ENCODE results near the gene ARRDC3. TPM values are rescaled to one million over a fixed set of nuclear protein-coding genes. Genes with fewer than 3 reads are reported as not detected.
"Not testable (repeated sequence)": the region's sequence is repeated elsewhere in the genome, so short reads cannot be mapped to it uniquely, and the experiment has no call there.

The ARRDC3 gene
- total RNA-seq, 1 experiment from 2014 or later: 2.8 TPM

DNA sequence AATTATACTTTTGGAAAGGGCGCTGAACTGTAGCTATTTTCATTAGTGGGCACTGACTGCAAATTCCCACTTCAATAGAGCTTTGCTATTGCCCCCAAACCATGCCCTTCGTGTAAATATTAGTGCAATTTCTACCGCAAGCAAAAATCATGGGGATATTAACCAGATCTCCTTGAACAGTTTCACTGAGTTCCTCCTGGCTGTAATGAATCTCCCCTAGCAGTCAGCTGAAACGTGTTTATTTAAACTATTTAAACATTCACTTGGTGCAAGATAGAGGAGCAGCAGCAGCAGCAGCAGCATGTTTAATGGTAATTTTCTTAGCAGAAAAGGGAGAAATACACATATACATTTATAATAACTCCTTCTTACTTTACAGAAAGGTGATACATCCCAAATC is 54.4 kb downstream of the ARRDC3 start:
- DNase-seq: no peak
- peaks cover 4% of the 10 kb centered on the region for H3K4me1 ChIP-seq (ENCODE audit: insufficient read depth, low read length)
- no peak overlapping the region for H3K27ac Mint-ChIP-seq
- no peak overlapping the region for H2BK120ac ChIP-seq (ENCODE audit: low read depth, low read length, poor library complexity, severe bottlenecking)
- no peak overlapping the region for H3K56ac ChIP-seq (ENCODE audit: insufficient read length, low read depth, low read length)
- H2BK20ac ChIP-seq (ENCODE audit: low read depth, low read length, poor library complexity, severe bottlenecking): no peak overlapping the region
- no peaks in the 10 kb centered on the region for H3K27me3 Mint-ChIP-seq (ENCODE audit: low read depth)
- TF ChIP-seq, protein P1, sequence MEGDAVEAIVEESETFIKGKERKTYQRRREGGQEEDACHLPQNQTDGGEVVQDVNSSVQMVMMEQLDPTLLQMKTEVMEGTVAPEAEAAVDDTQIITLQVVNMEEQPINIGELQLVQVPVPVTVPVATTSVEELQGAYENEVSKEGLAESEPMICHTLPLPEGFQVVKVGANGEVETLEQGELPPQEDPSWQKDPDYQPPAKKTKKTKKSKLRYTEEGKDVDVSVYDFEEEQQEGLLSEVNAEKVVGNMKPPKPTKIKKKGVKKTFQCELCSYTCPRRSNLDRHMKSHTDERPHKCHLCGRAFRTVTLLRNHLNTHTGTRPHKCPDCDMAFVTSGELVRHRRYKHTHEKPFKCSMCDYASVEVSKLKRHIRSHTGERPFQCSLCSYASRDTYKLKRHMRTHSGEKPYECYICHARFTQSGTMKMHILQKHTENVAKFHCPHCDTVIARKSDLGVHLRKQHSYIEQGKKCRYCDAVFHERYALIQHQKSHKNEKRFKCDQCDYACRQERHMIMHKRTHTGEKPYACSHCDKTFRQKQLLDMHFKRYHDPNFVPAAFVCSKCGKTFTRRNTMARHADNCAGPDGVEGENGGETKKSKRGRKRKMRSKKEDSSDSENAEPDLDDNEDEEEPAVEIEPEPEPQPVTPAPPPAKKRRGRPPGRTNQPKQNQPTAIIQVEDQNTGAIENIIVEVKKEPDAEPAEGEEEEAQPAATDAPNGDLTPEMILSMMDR (conservative IDR thresholded peaks at IDR 0.05): no peak
- peak overlapping the region; percentile 45 for H2AFZ ChIP-seq (ENCODE audit: low read length)
- H3K4me1 Mint-ChIP-seq: peaks cover 25 to 27% of the 10 kb centered on the region in 2 experiments
- WGBS (ENCODE audit: extremely low coverage, insufficient read length, low lambda C conversion rate): no CpG with 5 or more reads among the region's 4 CpGs
- no peak overlapping the region for H3K18ac ChIP-seq (ENCODE audit: insufficient read length, low read depth, low read length)
- no peaks in the 10 kb centered on the region for H3K79me1 ChIP-seq (ENCODE audit: insufficient read depth, low read depth, low read length, poor library complexity, severe bottlenecking)
- H3K79me2 ChIP-seq (ENCODE audit: insufficient read depth, low read length): no peaks in the 10 kb centered on the region
- no peak overlapping the region for H2BK12ac ChIP-seq (ENCODE audit: insufficient read length, low read depth, low read length)
- H3K23ac ChIP-seq (ENCODE audit: insufficient read length, low read depth, low read length): no peak overlapping the region
- H4K91ac ChIP-seq (ENCODE audit: insufficient read length, low read depth, low read length): no peak overlapping the region
- H3K4me3 Mint-ChIP-seq: no peak overlapping the region
- H3K27me3 ChIP-seq (ENCODE audit: insufficient read depth, low read length): no peaks in the 10 kb centered on the region
- H3K4me2 ChIP-seq (ENCODE audit: insufficient read depth, insufficient read length, low read length): no peak overlapping the region
- H4K20me1 ChIP-seq (ENCODE audit: control insufficient read depth, insufficient read depth, insufficient read length): no peaks in the 10 kb centered on the region
- H3K9ac ChIP-seq (ENCODE audit: extremely low read depth, insufficient read length, low read length): no peak overlapping the region
- H3T11ph ChIP-seq (ENCODE audit: low read length): no peak overlapping the region
- H3K9me3 ChIP-seq (ENCODE audit: control insufficient read depth, low read depth, low read length): no peaks in the 10 kb centered on the region
- no peak overlapping the region for H3K27ac ChIP-seq (ENCODE audit: insufficient read length, low read depth, low read length)
- no peaks in the 10 kb centered on the region for H3K9me3 Mint-ChIP-seq
- no peak overlapping the region for H2BK5ac ChIP-seq (ENCODE audit: insufficient read length, low read length)
- H4K5ac ChIP-seq (ENCODE audit: insufficient read length, low read depth, low read length): no peak overlapping the region
- H3K23me2 ChIP-seq (ENCODE audit: insufficient read length, low read depth, low read length, poor library complexity, severe bottlenecking): no peaks in the 10 kb centered on the region
- H3K4ac ChIP-seq (ENCODE audit: low read depth, low read length): no peak overlapping the region
- H2AK5ac ChIP-seq (ENCODE audit: insufficient read length, low read length): no peak overlapping the region
- H3K14ac ChIP-seq (ENCODE audit: insufficient read depth, low read length): no peak overlapping the region
- no peaks in the 10 kb centered on the region for H3K36me3 Mint-ChIP-seq (ENCODE audit: insufficient read depth in 1 of 3, low read depth in 3 of 3)
- H2BK15ac ChIP-seq (ENCODE audit: low read depth, low read length): no peak overlapping the region
- no peak overlapping the region for H4K8ac ChIP-seq (replicated peaks; ENCODE audit: insufficient read length, low read depth, low read length)

DNA sequence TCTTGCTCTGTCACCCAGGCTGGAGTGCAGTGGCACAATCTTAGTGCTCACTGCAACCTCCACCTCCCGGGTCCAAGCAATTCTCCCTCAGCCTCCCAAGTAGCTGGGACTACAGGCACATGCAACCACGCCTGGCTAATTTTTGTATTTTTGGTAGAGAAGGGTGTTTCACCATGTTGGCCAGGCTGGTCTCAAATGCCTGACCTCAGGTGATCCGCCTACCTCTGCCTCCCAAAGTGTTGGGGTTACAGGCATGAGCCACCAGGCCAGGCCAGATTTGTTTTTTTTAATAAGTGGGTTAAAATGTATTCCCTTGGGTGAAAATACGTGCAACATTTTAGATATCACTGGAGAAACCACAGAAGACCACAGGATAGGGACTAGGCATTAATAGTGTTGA is 60.1 kb downstream of the ARRDC3 start:
- not testable (repeated sequence) for H4K91ac ChIP-seq (ENCODE audit: insufficient read length, low read depth, low read length); H3K27me3 ChIP-seq (ENCODE audit: insufficient read depth, low read length); H3K14ac ChIP-seq (ENCODE audit: insufficient read depth, low read length); H3K9me3 Mint-ChIP-seq; H3K23ac ChIP-seq (ENCODE audit: insufficient read length, low read depth, low read length); H2BK15ac ChIP-seq (ENCODE audit: low read depth, low read length); H3K56ac ChIP-seq (ENCODE audit: insufficient read length, low read depth, low read length); H2BK12ac ChIP-seq (ENCODE audit: insufficient read length, low read depth, low read length); H4K8ac ChIP-seq (replicated peaks; ENCODE audit: insufficient read length, low read depth, low read length); H3K4me1 Mint-ChIP-seq; H3K4ac ChIP-seq (ENCODE audit: low read depth, low read length); H3K79me2 ChIP-seq (ENCODE audit: insufficient read depth, low read length); H3K4me2 ChIP-seq (ENCODE audit: insufficient read depth, insufficient read length, low read length); H3K27me3 Mint-ChIP-seq (ENCODE audit: low read depth); H3K9me3 ChIP-seq (ENCODE audit: control insufficient read depth, low read depth, low read length); H3K27ac ChIP-seq (ENCODE audit: insufficient read length, low read depth, low read length); H3K9ac ChIP-seq (ENCODE audit: extremely low read depth, insufficient read length, low read length); H3K79me1 ChIP-seq (ENCODE audit: insufficient read depth, low read depth, low read length, poor library complexity, severe bottlenecking); H2AFZ ChIP-seq (ENCODE audit: low read length); H3K36me3 Mint-ChIP-seq (ENCODE audit: insufficient read depth in 1 of 3, low read depth in 3 of 3); H3K4me1 ChIP-seq (ENCODE audit: insufficient read depth, low read length); DNase-seq; H3K18ac ChIP-seq (ENCODE audit: insufficient read length, low read depth, low read length); H3T11ph ChIP-seq (ENCODE audit: low read length); H4K5ac ChIP-seq (ENCODE audit: insufficient read length, low read depth, low read length); H3K23me2 ChIP-seq (ENCODE audit: insufficient read length, low read depth, low read length, poor library complexity, severe bottlenecking); H3K4me3 Mint-ChIP-seq; H2BK20ac ChIP-seq (ENCODE audit: low read depth, low read length, poor library complexity, severe bottlenecking); H4K20me1 ChIP-seq (ENCODE audit: control insufficient read depth, insufficient read depth, insufficient read length); H2AK5ac ChIP-seq (ENCODE audit: insufficient read length, low read length); H2BK5ac ChIP-seq (ENCODE audit: insufficient read length, low read length); H2BK120ac ChIP-seq (ENCODE audit: low read depth, low read length, poor library complexity, severe bottlenecking)
- WGBS (ENCODE audit: extremely low coverage, insufficient read length, low lambda C conversion rate): no CpG with 5 or more reads among the region's 4 CpGs
- H3K27ac Mint-ChIP-seq: peak overlapping the region in 1 of 3 experiments; percentile 28; a peak in 1 of 7 replicates

Measured in H9 (cell line).